Osteoblast (primary cell): ENCODE data around the gene RAMP1. TPM values are rescaled to one million over a fixed set of nuclear protein-coding genes. Genes with fewer than 3 reads are reported as not detected.

Experiments
- DNase-seq: peaks from one replicate; pipeline ENCODE4 v3.0.0; 2011; ENCODE audit warnings: low spot score, mixed read lengths; ENCODE audit not compliant: insufficient read length; ENCODE audit errors: missing footprints
- H2AFZ ChIP-seq: 2 replicates; pipeline ENCODE4 v1.6.0; 2011; ENCODE audit warnings: mild to moderate bottlenecking, low read length
- H3K27ac ChIP-seq: 2 replicates; pipeline ENCODE4 v1.5.1; 2011; ENCODE audit warnings: mild to moderate bottlenecking, low read depth, low read length, moderate library complexity
- H3K27me3 ChIP-seq: 2 replicates; pipeline ENCODE4 v1.6.0; 2012; ENCODE audit warnings: mild to moderate bottlenecking, control low read depth, inconsistent platforms, low read length, moderate library complexity; ENCODE audit not compliant: insufficient read depth
- H3K36me3 ChIP-seq: 2 replicates; pipeline ENCODE4 v1.5.1; 2011; ENCODE audit warnings: mild to moderate bottlenecking, low read length, control low read depth, moderate library complexity; ENCODE audit not compliant: insufficient read depth
- H3K4me1 ChIP-seq: 2 replicates; pipeline ENCODE4 v1.5.1; 2011; ENCODE audit warnings: mild to moderate bottlenecking, low read length, control low read depth, moderate library complexity; ENCODE audit not compliant: insufficient read depth
- H3K4me2 ChIP-seq: 2 replicates; pipeline ENCODE4 v1.6.0; 2011; ENCODE audit warnings: mild to moderate bottlenecking, low read length; ENCODE audit not compliant: insufficient read depth
- H3K4me3 ChIP-seq: fragments of 200-600 bp; sonication (generic); 3 replicates; pipeline ENCODE4 v1.5.1; 2012; ENCODE audit warnings: mild to moderate bottlenecking, low read length, inconsistent platforms; ENCODE audit not compliant: insufficient read depth
- H3K79me2 ChIP-seq: 2 replicates; pipeline ENCODE4 v1.6.0; 2012; ENCODE audit warnings: mild to moderate bottlenecking, low read length, control low read depth, inconsistent platforms; ENCODE audit not compliant: insufficient read depth
- H3K9me3 ChIP-seq: 2 replicates; pipeline ENCODE4 v1.5.1; 2011; ENCODE audit warnings: low read depth, low read length, control low read depth
- H4K20me1 ChIP-seq: 2 replicates; pipeline ENCODE4 v1.6.0; 2012; ENCODE audit warnings: mild to moderate bottlenecking, low read length, control low read depth; ENCODE audit not compliant: insufficient read depth
- total RNA-seq: library from RNA; depleted of rRNA; stranded (reverse); fragments of >200 nt; gene quantifications from 2 replicates; pipeline ENCODE4 v1.2.3, GENCODE V29; 2012
- TF ChIP-seq, protein P1 (sequence below): IDR thresholded peaks from 2 replicates; pipeline ENCODE4 v1.5.1; 2011; ENCODE audit warnings: mild to moderate bottlenecking, low read depth, low read length, moderate library complexity; ENCODE audit errors: extremely low read depth

The RAMP1 gene
- total RNA-seq, 1 donor = 1.8 TPM

DNA sequence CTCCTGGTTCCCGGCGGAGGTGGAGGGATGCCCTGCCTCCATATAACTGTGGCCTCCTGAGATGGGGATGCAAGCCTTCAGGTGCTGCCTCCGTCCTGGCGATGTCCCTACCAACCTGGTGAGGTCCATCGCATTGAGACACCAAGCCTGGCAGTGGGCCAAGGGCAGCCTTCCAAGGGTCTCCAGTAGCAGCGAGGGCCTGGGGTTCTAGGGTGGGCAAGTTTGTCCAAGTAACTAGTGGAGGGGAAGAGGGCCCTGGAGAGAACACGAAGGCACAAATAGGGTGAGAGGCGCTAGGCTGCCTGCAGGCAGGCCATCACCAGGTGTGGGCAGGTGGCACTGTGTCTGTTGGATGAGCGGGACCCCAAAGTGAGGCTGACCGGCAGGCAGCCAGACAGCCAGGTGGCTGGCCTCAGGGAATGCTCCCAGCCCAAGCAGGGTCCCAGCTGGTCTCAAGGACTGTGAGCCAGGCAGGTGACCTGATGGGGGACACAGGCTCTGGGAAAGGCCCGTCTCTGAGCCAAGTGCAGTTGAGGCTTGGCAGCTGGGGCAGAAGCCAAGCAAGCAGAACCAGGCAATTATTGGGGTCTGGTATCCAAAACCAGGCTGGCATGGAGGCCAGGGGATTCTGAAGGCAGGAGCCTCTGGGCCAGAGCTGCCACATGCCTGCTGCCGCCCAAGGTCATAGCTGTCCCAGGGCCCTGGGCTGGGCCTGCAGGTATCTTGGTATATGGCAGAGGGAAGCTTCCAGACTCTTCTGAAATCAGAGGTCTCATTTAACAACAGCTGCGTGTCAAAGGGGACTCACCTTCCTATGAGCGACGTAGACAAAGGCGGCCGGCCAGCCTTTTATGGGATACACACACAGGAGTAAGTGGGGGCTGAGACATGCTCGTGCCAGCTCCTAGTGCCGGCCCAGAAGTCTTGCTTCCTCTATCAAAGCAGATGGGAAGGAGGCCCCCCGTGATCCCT lies 23.4 kb downstream of the RAMP1 start:
- DNase-seq = no peak
- H3K4me1 ChIP-seq = peaks cover 5% of the 10 kb centered on the region
- TF ChIP-seq, protein P1, sequence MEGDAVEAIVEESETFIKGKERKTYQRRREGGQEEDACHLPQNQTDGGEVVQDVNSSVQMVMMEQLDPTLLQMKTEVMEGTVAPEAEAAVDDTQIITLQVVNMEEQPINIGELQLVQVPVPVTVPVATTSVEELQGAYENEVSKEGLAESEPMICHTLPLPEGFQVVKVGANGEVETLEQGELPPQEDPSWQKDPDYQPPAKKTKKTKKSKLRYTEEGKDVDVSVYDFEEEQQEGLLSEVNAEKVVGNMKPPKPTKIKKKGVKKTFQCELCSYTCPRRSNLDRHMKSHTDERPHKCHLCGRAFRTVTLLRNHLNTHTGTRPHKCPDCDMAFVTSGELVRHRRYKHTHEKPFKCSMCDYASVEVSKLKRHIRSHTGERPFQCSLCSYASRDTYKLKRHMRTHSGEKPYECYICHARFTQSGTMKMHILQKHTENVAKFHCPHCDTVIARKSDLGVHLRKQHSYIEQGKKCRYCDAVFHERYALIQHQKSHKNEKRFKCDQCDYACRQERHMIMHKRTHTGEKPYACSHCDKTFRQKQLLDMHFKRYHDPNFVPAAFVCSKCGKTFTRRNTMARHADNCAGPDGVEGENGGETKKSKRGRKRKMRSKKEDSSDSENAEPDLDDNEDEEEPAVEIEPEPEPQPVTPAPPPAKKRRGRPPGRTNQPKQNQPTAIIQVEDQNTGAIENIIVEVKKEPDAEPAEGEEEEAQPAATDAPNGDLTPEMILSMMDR = no peak
- H3K27ac ChIP-seq = no peak overlapping the region
- no peaks in the 10 kb centered on the region for H4K20me1 ChIP-seq
- H3K4me3 ChIP-seq = no peak overlapping the region
- H3K36me3 ChIP-seq = no peaks in the 10 kb centered on the region
- no peaks in the 10 kb centered on the region for H3K9me3 ChIP-seq
- H3K79me2 ChIP-seq = no peaks in the 10 kb centered on the region
- no peaks in the 10 kb centered on the region for H3K27me3 ChIP-seq
- no peak overlapping the region for H3K4me2 ChIP-seq
- H2AFZ ChIP-seq = no peak overlapping the region

DNA sequence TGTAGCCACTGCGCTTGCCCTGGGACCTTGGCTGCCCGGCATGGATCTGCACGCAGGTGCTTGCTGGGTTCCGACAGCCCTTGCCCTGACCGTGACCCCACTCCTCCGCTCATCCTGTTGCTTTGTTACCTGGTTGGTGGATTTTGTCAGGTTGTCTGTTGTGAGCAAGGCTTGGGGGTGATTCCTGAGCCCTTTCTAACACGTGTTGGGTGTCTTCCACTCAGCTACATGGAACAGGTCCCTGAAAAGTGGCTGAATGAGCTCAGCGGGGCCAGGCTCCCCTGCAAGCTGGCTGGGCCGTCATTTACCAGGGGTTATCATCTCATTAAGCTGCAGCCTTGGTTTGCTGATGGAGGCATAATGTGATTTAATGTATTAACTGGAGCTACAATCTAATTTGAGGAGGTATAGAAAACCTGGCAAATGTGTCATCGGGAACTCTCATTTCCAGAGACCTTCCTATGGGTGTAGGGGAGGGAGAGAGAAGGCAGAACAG lies 24.6 kb downstream of the RAMP1 start:
- Histone ChIP-seq H3K79me2 (no peaks in the 10 kb centered on the region), H4K20me1 (no peaks in the 10 kb centered on the region), H3K4me3 (no peak overlapping the region), H3K27me3 (no peaks in the 10 kb centered on the region), H3K4me1 (peaks cover 9% of the 10 kb centered on the region), H2AFZ (no peak overlapping the region), H3K27ac (no peak overlapping the region), H3K36me3 (no peaks in the 10 kb centered on the region), H3K4me2 (no peak overlapping the region), H3K9me3 (no peaks in the 10 kb centered on the region)
- peak; percentile 30 for DNase-seq
- TF ChIP-seq, protein P1 = no peak

DNA sequence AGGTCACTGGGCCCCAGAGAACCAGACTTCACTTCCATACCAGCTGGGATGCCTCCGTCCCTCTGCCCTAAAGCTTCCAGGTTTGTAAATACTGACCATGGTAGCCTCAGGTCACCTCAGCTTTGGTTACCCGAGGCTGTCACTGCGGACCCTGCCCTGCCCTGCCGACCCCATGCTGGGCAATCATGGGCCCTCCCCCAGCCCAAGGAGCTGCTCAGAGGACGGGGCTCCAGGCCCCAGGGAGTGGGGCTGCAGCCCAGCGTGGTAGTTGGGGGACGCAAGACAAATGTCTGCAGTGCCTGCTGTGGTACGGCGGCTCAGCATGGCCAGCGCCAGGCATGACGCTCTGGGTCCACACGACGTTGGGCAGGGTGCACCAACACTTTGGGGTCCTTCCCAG lies 25.3 kb downstream of the RAMP1 start:
- H2AFZ ChIP-seq = no peak overlapping the region
- H3K9me3 ChIP-seq = no peaks in the 10 kb centered on the region
- peaks cover 9% of the 10 kb centered on the region for H3K4me1 ChIP-seq
- no peak overlapping the region for H3K4me3 ChIP-seq
- H3K79me2 ChIP-seq = no peaks in the 10 kb centered on the region
- no peaks in the 10 kb centered on the region for H3K27me3 ChIP-seq
- TF ChIP-seq, protein P1 = no peak
- H3K36me3 ChIP-seq = no peaks in the 10 kb centered on the region
- H3K4me2 ChIP-seq = no peak overlapping the region
- no peaks in the 10 kb centered on the region for H4K20me1 ChIP-seq
- no peak overlapping the region for H3K27ac ChIP-seq
- DNase-seq = no peak
